CD14-positive monocyte (primary cell): ENCODE results near the gene SERINC3. TPM values are rescaled to one million over a fixed set of nuclear protein-coding genes. Genes with fewer than 3 reads are reported as not detected.

Source experiments
- DNase-seq, 3 donors: peaks; one replicate each; pipeline ENCODE4 v3.0.0-alpha.2; 2011 to 2022
- H2AFZ ChIP-seq: 2 replicates; pipeline ENCODE4 v1.6.0; 2012; ENCODE audit warnings: mild to moderate bottlenecking, low read depth, low read length, inconsistent platforms; ENCODE audit not compliant: insufficient read depth, poor library complexity, severe bottlenecking
- H3K27ac ChIP-seq, 2 donors: 1 replicate in 1 of 2; 2 replicates in 1 of 2; pipeline ENCODE4 v1.5.1; 2012 to 2013; ENCODE audit warnings: low read length in 2 of 2, control low read depth in 1 of 2, inconsistent platforms in 1 of 2, low read depth in 1 of 2, mild to moderate bottlenecking in 1 of 2
- H3K27me3 ChIP-seq, 2 donors: one replicate each; pipeline versions ENCODE4 v1.6.0 to v1.6.1; 2011 to 2013; ENCODE audit warnings: low read length in 2 of 2; ENCODE audit not compliant: control insufficient read depth in 2 of 2, insufficient read depth in 2 of 2
- H3K36me3 ChIP-seq, 2 donors: replicated peaks in 1 of 2; 1 replicate in 1 of 2; 2 replicates in 1 of 2; pipeline versions ENCODE4 v1.5.1 to v1.6.1; 2012 to 2013; ENCODE audit warnings: low read length in 2 of 2, control low read depth in 1 of 2, inconsistent platforms in 1 of 2, mild to moderate bottlenecking in 1 of 2; ENCODE audit not compliant: insufficient read depth in 2 of 2, control insufficient read depth in 1 of 2
- H3K4me1 ChIP-seq, 2 donors: 1 replicate in 1 of 2; 2 replicates in 1 of 2; pipeline versions ENCODE4 v1.5.1 to v1.6.1; 2012 to 2013; ENCODE audit warnings: low read length in 2 of 2, control low read depth in 1 of 2, inconsistent platforms in 1 of 2, mild to moderate bottlenecking in 1 of 2, moderate library complexity in 1 of 2; ENCODE audit not compliant: insufficient read depth in 2 of 2, control insufficient read depth in 1 of 2
- H3K4me2 ChIP-seq: replicated peaks from 2 replicates; pipeline ENCODE3; 2012; ENCODE audit warnings: low read length, moderate library complexity, mild to moderate bottlenecking; ENCODE audit not compliant: poor library complexity, severe bottlenecking; ENCODE audit errors: extremely low read depth
- H3K4me3 ChIP-seq, 3 experiments: fragments of 200-600 bp in 1 of 3; sonication (generic) in 1 of 3; replicated peaks in 1 of 3; 1 replicate in 2 of 3; 2 replicates in 1 of 3; pipeline ENCODE4 v1.5.1; 2011 to 2013; ENCODE audit warnings: low read length in 3 of 3, mild to moderate bottlenecking in 3 of 3, control low read depth in 2 of 3, low read depth in 2 of 3, inconsistent platforms in 1 of 3, moderate library complexity in 1 of 3
- H3K79me2 ChIP-seq: 2 replicates; pipeline ENCODE4 v1.6.0; 2012; ENCODE audit warnings: mild to moderate bottlenecking, control low read depth, inconsistent platforms, low read length, moderate library complexity; ENCODE audit not compliant: insufficient read depth
- H3K9ac ChIP-seq: 2 replicates; pipeline ENCODE4 v1.6.0; 2017; ENCODE audit warnings: low read length, mild to moderate bottlenecking; ENCODE audit not compliant: insufficient read depth, poor library complexity, severe bottlenecking
- H3K9me3 ChIP-seq, 2 donors: replicated peaks in 1 of 2; 1 replicate in 1 of 2; 2 replicates in 1 of 2; pipeline versions ENCODE4 v1.5.1 to v1.6.1; 2012 to 2013; ENCODE audit warnings: low read length in 2 of 2, control low read depth in 1 of 2; ENCODE audit not compliant: control insufficient read depth in 1 of 2, insufficient read depth in 1 of 2
- H4K20me1 ChIP-seq: 2 replicates; pipeline ENCODE4 v1.6.0; 2012; ENCODE audit warnings: mild to moderate bottlenecking, low read length, control low read depth, moderate library complexity; ENCODE audit not compliant: insufficient read depth
- H3K27ac Mint-ChIP-seq, 7 donors: one replicate each; pipeline ENCODE4 v1.8.0; 2020; ENCODE audit warnings: mild to moderate bottlenecking in 7 of 7, mixed read lengths in 7 of 7, moderate library complexity in 6 of 7, inconsistent platforms in 2 of 7
- H3K27me3 Mint-ChIP-seq, 3 donors: one replicate each; pipeline ENCODE4 v1.8.0; 2021 to 2022; ENCODE audit warnings: low read depth in 3 of 3, mild to moderate bottlenecking in 3 of 3, mixed read lengths in 3 of 3, moderate library complexity in 3 of 3, inconsistent platforms in 1 of 3
- H3K36me3 Mint-ChIP-seq, 2 donors: one replicate each; pipeline ENCODE4 v1.8.0; 2020; ENCODE audit warnings: mixed read lengths in 2 of 2, inconsistent platforms in 1 of 2, mild to moderate bottlenecking in 1 of 2
- H3K4me1 Mint-ChIP-seq: one replicate; pipeline ENCODE4 v1.8.0; 2020; ENCODE audit warnings: mild to moderate bottlenecking, mixed read lengths
- H3K4me3 Mint-ChIP-seq, 2 donors: one replicate each; pipeline ENCODE4 v1.8.0; 2020; ENCODE audit warnings: mild to moderate bottlenecking in 2 of 2, mixed read lengths in 2 of 2, moderate library complexity in 1 of 2
- H3K9me3 Mint-ChIP-seq, 7 donors: one replicate each; pipeline ENCODE4 v1.8.0; 2020 to 2022; ENCODE audit warnings: mixed read lengths in 7 of 7, mild to moderate bottlenecking in 6 of 7, moderate library complexity in 6 of 7, inconsistent platforms in 2 of 7
- CTCF ChIP-seq: fragments of 200-600 bp; IDR thresholded peaks from one replicate; pipeline ENCODE4 v1.8.0; 2022; ENCODE audit warnings: antibody characterized with exemption, mild to moderate bottlenecking
- WGBS: methylation state at CpG from one replicate; pipeline ENCODE4 v1.1.5; 2013; ENCODE audit warnings: missing lambda C conversion rate; ENCODE audit not compliant: insufficient coverage; 5-methylcytosine and 5-hydroxymethylcytosine counted together
- intact Hi-C, 2 donors: fragments of 100-400 bp; cut with micrococcal nuclease; formaldehyde crosslinking; loops; one replicate each; pipeline versions ENCODE4 v1.15.0 to v1.15.1; 2023
- polyA minus RNA-seq: library from RNA; depleted of rRNA, polyadenylated mRNA; stranded (reverse); fragments of >200 nt; gene quantifications from 2 replicates; pipeline ENCODE4 v1.2.3, GENCODE V29; 2012
- polyA plus RNA-seq, 3 donors: library from polyadenylated mRNA; depleted of rRNA in 1 of 3; unstranded in 2 of 3; stranded (reverse) in 1 of 3; fragments of 300-500 nt in 2 of 3; fragments of >200 nt in 1 of 3; fragmentation: Illumina TruSeq in 2 of 3; gene quantifications; 1 replicate in 2 of 3; 2 replicates in 1 of 3; pipeline ENCODE4 v1.2.3, GENCODE V29; 2012 to 2021
- total RNA-seq, 12 experiments: library from RNA in 1 of 12; stranded (reverse) in 1 of 12; fragments of 120-200 nt in 1 of 12; gene quantifications; one replicate each; pipeline ENCODE4 v1.2.4 and lab custom pipeline; 2013 to 2026; ENCODE audit warnings: mixed read lengths in 6 of 12, inconsistent platforms in 1 of 12

The SERINC3 gene
- total RNA-seq (2013): 43.9 TPM
- 100 to 1,000 TPM in 2 of 3 donors, 10 to 100 TPM in 1; 49.8 to 194 (median 157) TPM for polyA plus RNA-seq
- polyA minus RNA-seq: 21.3 and 35.3 TPM in 2 replicates
- 97.5 to 191 (median 148) reads per million in 11 experiments for total RNA-seq (lab: John Stamatoyannopoulos, UW)

DNA sequence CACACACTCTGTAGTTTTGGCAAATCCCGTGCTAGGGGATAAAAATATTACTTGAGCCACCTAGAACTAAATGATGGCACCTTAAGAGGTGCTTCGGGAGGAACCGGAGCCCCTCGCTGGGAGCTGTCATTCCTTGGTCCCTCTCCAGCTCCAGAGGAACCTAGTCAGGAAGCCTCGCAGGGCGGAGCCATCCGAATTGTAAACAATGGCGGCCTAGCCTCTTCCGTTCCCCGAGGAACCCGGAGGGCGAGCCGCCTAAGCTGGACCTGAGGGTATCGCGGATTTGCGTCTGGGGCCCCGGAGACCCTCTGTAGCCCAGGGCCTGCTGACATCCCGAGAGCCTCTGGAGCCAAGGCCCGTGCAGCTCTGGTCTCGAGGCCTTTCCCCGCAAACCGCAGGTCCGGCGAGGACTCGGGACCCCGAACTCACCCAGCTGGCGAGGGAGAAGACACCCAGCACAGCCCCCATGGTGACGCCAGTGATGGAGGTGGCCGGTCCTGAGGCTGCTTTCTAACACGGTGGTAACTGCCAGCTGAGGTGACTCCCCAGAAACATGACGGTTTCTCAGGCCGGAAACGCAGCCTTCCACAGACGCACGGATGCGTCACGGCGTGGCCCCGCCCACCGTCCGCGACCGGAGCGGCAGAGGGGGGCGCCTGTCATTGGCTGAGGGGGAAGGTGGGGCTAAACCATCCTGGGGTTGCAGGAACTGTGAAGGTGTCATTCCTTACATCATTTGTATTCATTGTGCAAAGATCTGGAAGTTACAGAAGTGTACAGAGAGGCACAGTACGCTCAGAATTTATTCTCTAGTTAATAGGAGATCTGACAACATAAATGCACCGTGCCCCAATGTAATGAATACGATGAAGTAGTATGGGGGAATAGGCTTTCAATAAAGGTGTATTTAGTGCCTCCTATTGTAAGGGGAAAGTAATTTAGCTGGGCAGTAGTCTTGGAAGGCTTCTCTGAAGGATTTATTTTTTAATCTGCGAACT is at the start of gene SERINC3:
TSS of gene SERINC3 (minus strand) at position 587 of the 998 bp plus-strand sequence. CDS start at position 468, 119 bp downstream.
- Histone ChIP-seq H3K36me3 (peaks cover 1 to 22% of the 10 kb centered on the region in 2 donors), H2AFZ (peak within 1 kb of the TSS; percentile 62), H3K27ac (peak within 1 kb of the TSS; percentile 92 to 97), H3K4me2 (peak within 1 kb of the TSS; percentile 80), H3K9ac (peak within 1 kb of the TSS; percentile 92), H3K27me3 (no peaks in the 10 kb centered on the region), H3K79me2 (peaks cover 50% of the 10 kb centered on the region), H4K20me1 (peaks cover 22% of the 10 kb centered on the region), H3K4me3 (peak within 1 kb of the TSS; percentile 88 to 97 (median 95)), H3K9me3 (no peaks in the 10 kb centered on the region), H3K4me1 (peaks cover 25 to 39% of the 10 kb centered on the region in 2 donors)
- Mint-ChIP-seq H3K9me3 (no peaks in the 10 kb centered on the region), H3K36me3 (peaks cover 14 to 15% of the 10 kb centered on the region in 2 donors), H3K4me1 (peaks cover 40% of the 10 kb centered on the region), H3K27ac (peak within 1 kb of the TSS; percentile 95 to 98 (median 96)), H3K4me3 (peak within 1 kb of the TSS; percentile 87 to 88), H3K27me3 (no peaks in the 10 kb centered on the region)
- intact Hi-C loops: loop anchor here (5.0 to 10.0 kb wide), 4 partner anchors 44 to 91 kb away; partner anchors contain the start of gene TTPAL (in 1 of the 2)
- WGBS: under 1% methylated on average over 39 of the region's 49 CpGs
- peak; percentile 96 to 98 (median 98) for DNase-seq
- TF ChIP-seq CTCF: no peak

- no peak overlapping the region for H3K4me3 Mint-ChIP-seq
- no peak for DNase-seq
- H3K9me3 Mint-ChIP-seq: peaks cover 0 to 2% (median 0%) of the 10 kb centered on the region in 7 donors
- no peaks in the 10 kb centered on the region for H3K36me3 Mint-ChIP-seq
- no peak overlapping the region for H3K27ac ChIP-seq
- H3K4me1 ChIP-seq: peaks cover 8% of the 10 kb centered on the region in 2 donors
- H3K4me2 ChIP-seq: no peak overlapping the region
- TF ChIP-seq CTCF: no peak
- H3K27me3 Mint-ChIP-seq: peaks cover 0 to 3% (median 0%) of the 10 kb centered on the region in 3 donors
- H3K27ac Mint-ChIP-seq: no peak overlapping the region
- H3K4me3 ChIP-seq: no peak overlapping the region
- H3K27me3 ChIP-seq: no peaks in the 10 kb centered on the region
- peaks cover 14% of the 10 kb centered on the region for H3K4me1 Mint-ChIP-seq
- 40% methylated on average over 1 of the region's 6 CpGs for WGBS
- intact Hi-C loops: loop anchor here (10.0 kb wide), 2 partner anchors 47 to 93 kb away; partner anchors contain the start of gene SERINC3 (in 1 of the 2)
- no peak overlapping the region for H3K9ac ChIP-seq
- H2AFZ ChIP-seq: peak overlapping the region; percentile 31
- H3K79me2 ChIP-seq: no peaks in the 10 kb centered on the region
- no peaks in the 10 kb centered on the region for H4K20me1 ChIP-seq
- H3K9me3 ChIP-seq: no peaks in the 10 kb centered on the region
- no peaks in the 10 kb centered on the region for H3K36me3 ChIP-seq
Measured at GRCh38 chr20:44571362-44571988, 49.6 kb upstream of the SERINC3 start.
